Parathyroid adenoma (tissue), 2 donors: ENCODE data around the gene S100PBP.

Experiments used
- H2AFZ ChIP-seq: fragments of 300-600 bp; sonication (generic); one replicate; pipeline ENCODE4 v1.7.0; 2017; ENCODE audit warnings: antibody characterized with exemption, mild to moderate bottlenecking
- H3K27ac ChIP-seq: fragments of 300-600 bp; sonication (generic); one replicate; pipeline ENCODE4 v1.7.0; 2017
- H3K27me3 ChIP-seq: fragments of 300-600 bp; sonication (generic); one replicate; pipeline ENCODE4 v1.7.0; 2017; ENCODE audit warnings: low read length; ENCODE audit not compliant: control insufficient read depth, insufficient read depth
- H3K36me3 ChIP-seq: fragments of 300-600 bp; sonication (generic); one replicate; pipeline ENCODE4 v1.7.0; 2017; ENCODE audit warnings: low read length; ENCODE audit not compliant: control insufficient read depth, insufficient read depth
- H3K4me1 ChIP-seq: fragments of 300-600 bp; sonication (generic); one replicate; pipeline ENCODE4 v1.7.0; 2017; ENCODE audit warnings: control low read depth
- H3K4me2 ChIP-seq: fragments of 300-600 bp; sonication (generic); one replicate; pipeline ENCODE4 v1.7.0; 2017; ENCODE audit warnings: low read length
- H3K4me3 ChIP-seq: fragments of 300-600 bp; sonication (generic); one replicate; pipeline ENCODE4 v1.7.0; 2017; ENCODE audit warnings: low read depth, low read length
- H3K79me2 ChIP-seq: fragments of 300-600 bp; sonication (generic); one replicate; pipeline ENCODE4 v1.7.0; 2017; ENCODE audit warnings: control low read depth
- H3K9ac ChIP-seq: fragments of 300-600 bp; sonication (generic); one replicate; pipeline ENCODE4 v1.7.0; 2017; ENCODE audit warnings: mild to moderate bottlenecking
- H3K9me3 ChIP-seq: fragments of 300-600 bp; sonication (generic); one replicate; pipeline ENCODE4 v1.7.0; 2017; ENCODE audit warnings: low read length; ENCODE audit not compliant: control insufficient read depth
- TF ChIP-seq, protein P1 (sequence below): fragments of 300-600 bp; sonication (generic); IDR thresholded peaks from one replicate; pipeline ENCODE4 v1.7.0; 2017; ENCODE audit warnings: antibody characterized with exemption, mild to moderate bottlenecking
- donor health status: primary hyperparathyroidism.

S100PBP gene

DNA sequence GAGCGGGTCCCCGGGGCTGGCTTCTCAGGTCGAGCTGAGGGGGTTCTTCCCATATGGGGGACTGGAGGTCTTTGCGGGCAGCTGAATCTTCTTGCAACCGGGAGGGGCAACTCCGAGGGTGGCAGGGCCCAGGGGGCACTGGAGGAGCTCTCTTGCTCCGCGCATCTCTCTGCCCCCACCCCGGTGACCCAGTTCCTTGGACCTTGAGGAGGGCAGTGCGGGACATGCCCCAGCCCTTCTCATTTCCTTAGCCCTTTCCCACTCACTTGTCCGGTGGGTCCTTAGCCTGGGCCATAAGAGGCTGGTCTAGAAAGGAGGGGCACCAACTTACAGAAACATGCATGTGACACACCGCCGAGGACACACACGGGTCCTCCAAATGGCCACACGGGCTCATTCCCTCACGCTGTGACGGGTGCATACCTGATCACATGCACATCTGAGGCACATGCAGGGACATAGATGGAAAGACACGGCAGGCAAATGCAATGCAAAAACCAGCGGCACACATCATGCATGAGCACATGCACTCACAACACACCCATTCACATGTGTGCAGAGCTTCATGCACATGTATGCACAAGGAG lies 69.5 kb downstream of the S100PBP start:
- Histone ChIP-seq H3K4me3 (no peak overlapping the region), H3K4me2 (no peak overlapping the region), H3K9ac (no peak overlapping the region), H3K36me3 (no peaks in the 10 kb centered on the region), H3K27me3 (no peaks in the 10 kb centered on the region), H3K4me1 (no peaks in the 10 kb centered on the region), H3K9me3 (no peaks in the 10 kb centered on the region), H2AFZ (no peak overlapping the region), H3K27ac (no peak overlapping the region), H3K79me2 (no peaks in the 10 kb centered on the region)
- TF ChIP-seq, protein P1, sequence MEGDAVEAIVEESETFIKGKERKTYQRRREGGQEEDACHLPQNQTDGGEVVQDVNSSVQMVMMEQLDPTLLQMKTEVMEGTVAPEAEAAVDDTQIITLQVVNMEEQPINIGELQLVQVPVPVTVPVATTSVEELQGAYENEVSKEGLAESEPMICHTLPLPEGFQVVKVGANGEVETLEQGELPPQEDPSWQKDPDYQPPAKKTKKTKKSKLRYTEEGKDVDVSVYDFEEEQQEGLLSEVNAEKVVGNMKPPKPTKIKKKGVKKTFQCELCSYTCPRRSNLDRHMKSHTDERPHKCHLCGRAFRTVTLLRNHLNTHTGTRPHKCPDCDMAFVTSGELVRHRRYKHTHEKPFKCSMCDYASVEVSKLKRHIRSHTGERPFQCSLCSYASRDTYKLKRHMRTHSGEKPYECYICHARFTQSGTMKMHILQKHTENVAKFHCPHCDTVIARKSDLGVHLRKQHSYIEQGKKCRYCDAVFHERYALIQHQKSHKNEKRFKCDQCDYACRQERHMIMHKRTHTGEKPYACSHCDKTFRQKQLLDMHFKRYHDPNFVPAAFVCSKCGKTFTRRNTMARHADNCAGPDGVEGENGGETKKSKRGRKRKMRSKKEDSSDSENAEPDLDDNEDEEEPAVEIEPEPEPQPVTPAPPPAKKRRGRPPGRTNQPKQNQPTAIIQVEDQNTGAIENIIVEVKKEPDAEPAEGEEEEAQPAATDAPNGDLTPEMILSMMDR = no peak

DNA sequence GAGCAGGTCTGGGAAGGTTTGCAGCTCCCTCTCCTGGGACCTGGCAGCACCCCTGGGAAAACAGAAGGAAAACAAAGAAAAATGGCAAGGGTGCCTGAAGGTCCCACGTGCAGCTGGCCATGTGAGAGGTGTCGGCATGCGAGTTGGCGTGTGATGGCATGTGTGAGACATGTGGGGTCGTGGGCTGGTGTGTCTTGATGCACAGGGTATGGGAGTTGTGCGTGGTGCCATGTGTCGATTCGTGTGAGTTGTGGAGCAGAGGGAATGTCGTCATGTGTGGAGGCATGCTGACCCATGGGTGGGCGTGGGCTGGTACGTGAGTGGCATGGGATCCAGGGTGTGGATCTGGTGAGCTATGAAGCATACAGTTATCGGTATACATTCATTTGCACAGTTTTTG lies 70.2 kb downstream of the S100PBP start:
- TF ChIP-seq, protein P1 = no peak
- Histone ChIP-seq H3K4me1 (no peaks in the 10 kb centered on the region), H3K27ac (no peak overlapping the region), H2AFZ (no peak overlapping the region), H3K36me3 (no peaks in the 10 kb centered on the region), H3K79me2 (no peaks in the 10 kb centered on the region), H3K9ac (no peak overlapping the region), H3K9me3 (no peaks in the 10 kb centered on the region), H3K4me2 (no peak overlapping the region), H3K27me3 (no peaks in the 10 kb centered on the region), H3K4me3 (no peak overlapping the region)

DNA sequence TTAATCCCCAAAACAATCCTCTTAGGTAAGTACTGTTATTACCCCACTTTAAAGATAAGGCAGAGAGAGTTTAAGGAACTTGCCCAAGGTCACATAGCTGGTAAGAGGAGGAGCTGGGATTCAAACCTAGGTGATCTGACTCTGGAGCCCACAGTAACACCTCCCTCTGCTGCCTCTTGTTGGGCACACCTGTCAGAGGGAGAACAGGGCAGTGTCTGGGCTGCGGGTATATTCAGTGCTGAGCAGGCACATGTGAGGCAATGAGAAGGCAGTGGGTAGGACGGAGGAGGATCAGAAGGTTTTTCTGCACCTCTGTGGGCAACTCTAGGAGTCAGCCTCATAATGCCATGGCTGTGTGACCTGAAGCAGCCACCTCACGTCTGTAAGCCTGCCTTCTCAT lies 70.7 kb downstream of the S100PBP start:
- H3K27me3 ChIP-seq = no peaks in the 10 kb centered on the region
- no peaks in the 10 kb centered on the region for H3K79me2 ChIP-seq
- H3K9me3 ChIP-seq = no peaks in the 10 kb centered on the region
- no peak overlapping the region for H3K9ac ChIP-seq
- no peaks in the 10 kb centered on the region for H3K36me3 ChIP-seq
- no peak overlapping the region for H2AFZ ChIP-seq
- H3K4me1 ChIP-seq = no peaks in the 10 kb centered on the region
- no peak overlapping the region for H3K4me2 ChIP-seq
- no peak overlapping the region for H3K27ac ChIP-seq
- no peak overlapping the region for H3K4me3 ChIP-seq
- TF ChIP-seq, protein P1 = no peak

DNA sequence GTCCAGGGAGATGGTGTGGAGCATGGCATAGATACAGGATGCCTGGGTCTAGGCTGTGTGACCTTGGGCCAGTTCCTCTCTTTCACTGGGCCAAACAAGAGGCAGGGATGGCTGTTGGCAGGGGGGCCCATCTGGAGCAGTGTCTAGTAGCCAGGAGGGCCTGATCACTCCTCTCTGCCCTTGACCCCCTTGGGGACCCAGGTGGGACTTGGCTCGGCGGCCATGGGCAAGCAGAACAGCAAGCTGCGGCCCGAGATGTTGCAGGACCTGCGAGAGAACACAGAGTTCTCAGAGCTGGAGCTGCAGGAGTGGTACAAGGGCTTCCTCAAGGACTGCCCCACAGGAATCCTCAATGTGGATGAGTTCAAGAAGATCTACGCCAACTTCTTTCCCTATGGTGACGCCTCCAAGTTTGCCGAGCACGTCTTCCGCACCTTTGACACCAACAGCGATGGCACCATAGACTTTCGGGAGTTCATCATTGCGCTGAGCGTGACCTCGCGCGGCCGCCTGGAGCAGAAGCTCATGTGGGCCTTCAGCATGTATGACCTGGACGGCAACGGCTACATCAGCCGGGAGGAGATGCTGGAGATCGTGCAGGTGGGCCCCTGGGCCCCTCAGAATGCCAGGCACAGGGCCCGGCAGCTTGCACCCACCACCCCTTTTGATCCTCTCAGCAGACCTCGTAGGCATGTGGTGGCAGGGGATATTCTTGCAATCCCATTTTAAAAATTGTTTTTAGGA lies 71.4 kb downstream of the S100PBP start:
- H3K27ac ChIP-seq = no peak overlapping the region
- TF ChIP-seq, protein P1 = no peak
- no peak overlapping the region for H3K9ac ChIP-seq
- H3K36me3 ChIP-seq = no peaks in the 10 kb centered on the region
- no peaks in the 10 kb centered on the region for H3K9me3 ChIP-seq
- no peak overlapping the region for H3K4me3 ChIP-seq
- H3K79me2 ChIP-seq = no peaks in the 10 kb centered on the region
- H3K4me1 ChIP-seq = no peaks in the 10 kb centered on the region
- H3K4me2 ChIP-seq = no peak overlapping the region
- no peak overlapping the region for H2AFZ ChIP-seq
- no peaks in the 10 kb centered on the region for H3K27me3 ChIP-seq
